ENCODE data around the gene ASTN2.

Gene ASTN2

GRCh38 chr9:116504081-116504480, 910.8 kb downstream of the ASTN2 start:
- H3K4me3 ChIP-seq (replicated peaks; ENCODE audit: low read depth, low read length) = no peak overlapping the region
- no peaks in the 10 kb centered on the region for H3K27me3 ChIP-seq (replicated peaks; ENCODE audit: control insufficient read depth, insufficient read depth, low read length)
- H3K36me3 ChIP-seq (ENCODE audit: control insufficient read depth, insufficient read depth, low read length) = no peaks in the 10 kb centered on the region
- TF ChIP-seq, protein P1, sequence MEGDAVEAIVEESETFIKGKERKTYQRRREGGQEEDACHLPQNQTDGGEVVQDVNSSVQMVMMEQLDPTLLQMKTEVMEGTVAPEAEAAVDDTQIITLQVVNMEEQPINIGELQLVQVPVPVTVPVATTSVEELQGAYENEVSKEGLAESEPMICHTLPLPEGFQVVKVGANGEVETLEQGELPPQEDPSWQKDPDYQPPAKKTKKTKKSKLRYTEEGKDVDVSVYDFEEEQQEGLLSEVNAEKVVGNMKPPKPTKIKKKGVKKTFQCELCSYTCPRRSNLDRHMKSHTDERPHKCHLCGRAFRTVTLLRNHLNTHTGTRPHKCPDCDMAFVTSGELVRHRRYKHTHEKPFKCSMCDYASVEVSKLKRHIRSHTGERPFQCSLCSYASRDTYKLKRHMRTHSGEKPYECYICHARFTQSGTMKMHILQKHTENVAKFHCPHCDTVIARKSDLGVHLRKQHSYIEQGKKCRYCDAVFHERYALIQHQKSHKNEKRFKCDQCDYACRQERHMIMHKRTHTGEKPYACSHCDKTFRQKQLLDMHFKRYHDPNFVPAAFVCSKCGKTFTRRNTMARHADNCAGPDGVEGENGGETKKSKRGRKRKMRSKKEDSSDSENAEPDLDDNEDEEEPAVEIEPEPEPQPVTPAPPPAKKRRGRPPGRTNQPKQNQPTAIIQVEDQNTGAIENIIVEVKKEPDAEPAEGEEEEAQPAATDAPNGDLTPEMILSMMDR (IDR thresholded peaks at IDR 0.05; ENCODE audit: insufficient read depth, low read length, poor library complexity, severe bottlenecking) = no peak
- DNase-seq (ENCODE audit: extremely low read depth, insufficient read length) = no peak

- DNase-seq (ENCODE audit: extremely low read depth, insufficient read length) = no peak
- Histone ChIP-seq H3K36me3 (ENCODE audit: control insufficient read depth, insufficient read depth, low read length) (no peaks in the 10 kb centered on the region), H3K4me3 (replicated peaks; ENCODE audit: low read depth, low read length) (no peak overlapping the region), H3K27me3 (replicated peaks; ENCODE audit: control insufficient read depth, insufficient read depth, low read length) (no peaks in the 10 kb centered on the region)
- TF ChIP-seq, protein P1 (IDR thresholded peaks at IDR 0.05; ENCODE audit: insufficient read depth, low read length, poor library complexity, severe bottlenecking) = no peak
Observed at GRCh38 chr9:116502746-116503145, 912.1 kb downstream of the ASTN2 start.

- DNase-seq (ENCODE audit: extremely low read depth, insufficient read length) = no peak
- Histone ChIP-seq H3K4me3 (replicated peaks; ENCODE audit: low read depth, low read length) (no peak overlapping the region), H3K36me3 (ENCODE audit: control insufficient read depth, insufficient read depth, low read length) (no peaks in the 10 kb centered on the region), H3K27me3 (replicated peaks; ENCODE audit: control insufficient read depth, insufficient read depth, low read length) (no peaks in the 10 kb centered on the region)
- TF ChIP-seq, protein P1 (IDR thresholded peaks at IDR 0.05; ENCODE audit: insufficient read depth, low read length, poor library complexity, severe bottlenecking) = no peak
Observed at GRCh38 chr9:116501871-116502270, 913.0 kb downstream of the ASTN2 start.

GRCh38 chr9:116499986-116500871, 914.6 kb downstream of the ASTN2 start:
- TF ChIP-seq, protein P1 (IDR thresholded peaks at IDR 0.05; ENCODE audit: insufficient read depth, low read length, poor library complexity, severe bottlenecking) = no peak
- Histone ChIP-seq H3K36me3 (ENCODE audit: control insufficient read depth, insufficient read depth, low read length) (no peaks in the 10 kb centered on the region), H3K4me3 (replicated peaks; ENCODE audit: low read depth, low read length) (no peak overlapping the region), H3K27me3 (replicated peaks; ENCODE audit: control insufficient read depth, insufficient read depth, low read length) (no peaks in the 10 kb centered on the region)
- no peak for DNase-seq (ENCODE audit: extremely low read depth, insufficient read length)

DNA sequence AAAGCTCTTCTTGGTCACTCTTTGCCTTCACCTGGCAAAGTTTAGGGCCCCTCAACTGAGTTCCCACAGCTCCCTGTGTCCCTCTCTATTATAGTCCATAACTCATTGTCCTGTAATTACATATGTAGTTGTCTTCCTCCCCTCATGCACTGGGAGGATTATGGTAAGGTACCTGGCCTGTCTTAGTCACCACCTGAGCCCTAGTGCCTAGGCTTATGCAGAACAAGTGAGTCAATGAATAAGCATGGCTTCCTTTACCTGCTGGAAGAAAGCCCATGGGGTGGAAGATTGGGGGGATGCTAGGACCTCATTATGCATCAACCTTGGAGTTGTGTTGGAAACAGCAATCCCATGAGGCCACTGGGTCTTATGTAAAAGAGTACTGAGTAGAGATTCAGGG, 915.4 kb downstream of the ASTN2 start:
- TF ChIP-seq, protein P1 (IDR thresholded peaks at IDR 0.05; ENCODE audit: insufficient read depth, low read length, poor library complexity, severe bottlenecking) = no peak
- no peaks in the 10 kb centered on the region for H3K36me3 ChIP-seq (ENCODE audit: control insufficient read depth, insufficient read depth, low read length)
- no peak for DNase-seq (ENCODE audit: extremely low read depth, insufficient read length)
- no peak overlapping the region for H3K4me3 ChIP-seq (replicated peaks; ENCODE audit: low read depth, low read length)
- no peaks in the 10 kb centered on the region for H3K27me3 ChIP-seq (replicated peaks; ENCODE audit: control insufficient read depth, insufficient read depth, low read length)

Data from GM06990 (cell line).